Right lobe of liver (tissue), 4 donors: ENCODE results near the gene SMPDL3A.

Source experiments
- POLR2A ChIP-seq: fragments of 450-650 bp; IDR thresholded peaks from one replicate; pipeline ENCODE4 v1.6.1; 2017; ENCODE audit warnings: antibody characterized with exemption, mild to moderate bottlenecking
- TF ChIP-seq, protein P1 (sequence below), 4 donors: fragments of 200-600 bp in 3 of 4; fragments of 450-650 bp in 1 of 4; IDR thresholded peaks; one replicate each; pipeline versions ENCODE4 v1.5.1 to v1.8.0; 2016 to 2022; ENCODE audit warnings: antibody characterized with exemption in 4 of 4, mild to moderate bottlenecking in 2 of 4
- donor health status: DM: no; HTN: no; CAD: no.
- donor health status: DM: no; HTN: no; CAD: no.
- donor health status: DM: no; HTN: yes; CAD: no.

DNA sequence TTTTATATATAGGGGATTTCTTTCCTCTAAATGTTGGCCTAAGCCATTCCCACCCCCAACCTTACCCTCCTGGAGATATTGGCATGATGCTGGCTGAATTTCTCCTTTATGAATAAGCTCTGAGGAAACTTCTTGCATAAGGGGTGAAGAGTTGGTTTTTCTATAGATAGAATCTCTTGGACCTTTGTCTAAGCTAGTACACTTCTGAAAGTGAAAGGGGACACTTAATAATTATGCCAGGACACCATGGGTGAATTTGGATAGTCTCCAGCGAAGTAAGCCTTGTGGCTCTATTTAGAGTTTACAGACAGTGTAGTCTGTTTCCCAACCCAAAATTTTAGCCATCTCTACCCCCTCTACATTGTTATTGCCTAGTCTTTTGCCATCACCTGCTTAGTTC is 36.6 kb upstream of the SMPDL3A start:
- TF ChIP-seq, protein P1, sequence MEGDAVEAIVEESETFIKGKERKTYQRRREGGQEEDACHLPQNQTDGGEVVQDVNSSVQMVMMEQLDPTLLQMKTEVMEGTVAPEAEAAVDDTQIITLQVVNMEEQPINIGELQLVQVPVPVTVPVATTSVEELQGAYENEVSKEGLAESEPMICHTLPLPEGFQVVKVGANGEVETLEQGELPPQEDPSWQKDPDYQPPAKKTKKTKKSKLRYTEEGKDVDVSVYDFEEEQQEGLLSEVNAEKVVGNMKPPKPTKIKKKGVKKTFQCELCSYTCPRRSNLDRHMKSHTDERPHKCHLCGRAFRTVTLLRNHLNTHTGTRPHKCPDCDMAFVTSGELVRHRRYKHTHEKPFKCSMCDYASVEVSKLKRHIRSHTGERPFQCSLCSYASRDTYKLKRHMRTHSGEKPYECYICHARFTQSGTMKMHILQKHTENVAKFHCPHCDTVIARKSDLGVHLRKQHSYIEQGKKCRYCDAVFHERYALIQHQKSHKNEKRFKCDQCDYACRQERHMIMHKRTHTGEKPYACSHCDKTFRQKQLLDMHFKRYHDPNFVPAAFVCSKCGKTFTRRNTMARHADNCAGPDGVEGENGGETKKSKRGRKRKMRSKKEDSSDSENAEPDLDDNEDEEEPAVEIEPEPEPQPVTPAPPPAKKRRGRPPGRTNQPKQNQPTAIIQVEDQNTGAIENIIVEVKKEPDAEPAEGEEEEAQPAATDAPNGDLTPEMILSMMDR (IDR thresholded peaks at IDR 0.05) = no peak
- TF ChIP-seq POLR2A = no peak
